ACC112 (cell line): Measurements from ENCODE around the gene GNAZ.

Experiments
- H2AFZ ChIP-seq: fragments of 200-600 bp; sonication (generic); one replicate; pipeline ENCODE4 v1.6.0; 2017; ENCODE audit warnings: antibody characterized with exemption, low read length; ENCODE audit not compliant: unreplicated experiment
- H3K27ac ChIP-seq: fragments of 200-600 bp; sonication (generic); 2 replicates; pipeline ENCODE4 v1.5.1; 2014; ENCODE audit warnings: low read depth, mild to moderate bottlenecking, antibody characterized with exemption, low read length, moderate library complexity
- H3K27me3 ChIP-seq: fragments of 200-600 bp; sonication (generic); 2 replicates; pipeline ENCODE4 v1.6.1; 2014; ENCODE audit warnings: mild to moderate bottlenecking, antibody characterized with exemption, low read length, moderate library complexity, mixed read lengths; ENCODE audit not compliant: insufficient read depth
- H3K36me3 ChIP-seq: fragments of 200-600 bp; sonication (generic); 2 replicates; pipeline ENCODE4 v1.6.1; 2016; ENCODE audit warnings: mild to moderate bottlenecking, antibody characterized with exemption, low read length, moderate library complexity, mixed read lengths; ENCODE audit not compliant: insufficient read depth
- H3K4me1 ChIP-seq: fragments of 200-600 bp; sonication (generic); one replicate; pipeline ENCODE4 v1.6.1; 2016; ENCODE audit warnings: low read length, mixed read lengths; ENCODE audit not compliant: insufficient read depth, unreplicated experiment, control insufficient read depth
- H3K4me3 ChIP-seq: fragments of 200-600 bp; sonication (generic); 2 replicates; pipeline ENCODE4 v1.5.1; 2014; ENCODE audit warnings: mild to moderate bottlenecking, low read depth, low read length
- H3K79me2 ChIP-seq: fragments of 200-600 bp; sonication (generic); one replicate; pipeline ENCODE4 v1.6.0; 2016; ENCODE audit warnings: low read length; ENCODE audit not compliant: control insufficient read depth, unreplicated experiment, insufficient read depth

Gene GNAZ

GRCh38 chr22:23156286-23156685 lies 86.0 kb downstream of the GNAZ start:
- Histone ChIP-seq H2AFZ (no peak overlapping the region), H3K27ac (no peak overlapping the region), H3K79me2 (no peaks in the 10 kb centered on the region)

GRCh38 chr22:23157560-23158515 lies 87.5 kb downstream of the GNAZ start:
- Histone ChIP-seq H3K79me2 (no peaks in the 10 kb centered on the region), H3K36me3 (no peaks in the 10 kb centered on the region), H3K4me3 (no peak overlapping the region), H2AFZ (no peak overlapping the region), H3K27ac (no peak overlapping the region), H3K27me3 (no peaks in the 10 kb centered on the region), H3K4me1 (no peaks in the 10 kb centered on the region)

More at GRCh38 chr22:23156286-23156685, 86.0 kb downstream of the GNAZ start:
- H3K36me3 ChIP-seq, result no peaks in the 10 kb centered on the region
- H3K4me3 ChIP-seq, result no peak overlapping the region
- no peaks in the 10 kb centered on the region for H3K4me1 ChIP-seq
- no peaks in the 10 kb centered on the region for H3K27me3 ChIP-seq

GRCh38 chr22:23158516-23159290 lies 88.4 kb downstream of the GNAZ start:
- H3K4me1 ChIP-seq, result no peaks in the 10 kb centered on the region
- H3K27me3 ChIP-seq, result no peaks in the 10 kb centered on the region
- H3K79me2 ChIP-seq, result no peaks in the 10 kb centered on the region
- H3K36me3 ChIP-seq, result no peaks in the 10 kb centered on the region
- no peak overlapping the region for H2AFZ ChIP-seq
- H3K27ac ChIP-seq, result no peak overlapping the region
- no peak overlapping the region for H3K4me3 ChIP-seq

- H3K79me2 ChIP-seq, result no peaks in the 10 kb centered on the region
Observed at GRCh38 chr22:23159291-23159630, 88.9 kb downstream of the GNAZ start.

GRCh38 chr22:23161029-23161428 lies 90.7 kb downstream of the GNAZ start:
- Histone ChIP-seq H3K4me1 (no peaks in the 10 kb centered on the region), H3K36me3 (no peaks in the 10 kb centered on the region), H3K79me2 (no peaks in the 10 kb centered on the region), H3K4me3 (no peak overlapping the region), H2AFZ (no peak overlapping the region), H3K27me3 (no peaks in the 10 kb centered on the region), H3K27ac (no peak overlapping the region)

More at GRCh38 chr22:23159291-23159630, 88.9 kb downstream of the GNAZ start:
- H3K4me3 ChIP-seq, result no peak overlapping the region
- H2AFZ ChIP-seq, result no peak overlapping the region
- H3K27me3 ChIP-seq, result no peaks in the 10 kb centered on the region
- H3K27ac ChIP-seq, result no peak overlapping the region
- no peaks in the 10 kb centered on the region for H3K4me1 ChIP-seq
- H3K36me3 ChIP-seq, result no peaks in the 10 kb centered on the region

GRCh38 chr22:23161574-23161973 lies 91.3 kb downstream of the GNAZ start:
- no peak overlapping the region for H3K27ac ChIP-seq
- no peak overlapping the region for H2AFZ ChIP-seq
- H3K4me1 ChIP-seq, result no peaks in the 10 kb centered on the region
- H3K79me2 ChIP-seq, result no peaks in the 10 kb centered on the region
- no peaks in the 10 kb centered on the region for H3K36me3 ChIP-seq
- H3K27me3 ChIP-seq, result no peaks in the 10 kb centered on the region
- H3K4me3 ChIP-seq, result no peak overlapping the region

GRCh38 chr22:23163665-23164064 lies 93.3 kb downstream of the GNAZ start:
- Histone ChIP-seq H3K79me2 (no peaks in the 10 kb centered on the region), H3K4me3 (no peak overlapping the region), H2AFZ (no peak overlapping the region), H3K36me3 (no peaks in the 10 kb centered on the region), H3K27me3 (no peaks in the 10 kb centered on the region), H3K27ac (no peak overlapping the region), H3K4me1 (no peaks in the 10 kb centered on the region)

GRCh38 chr22:23164091-23164490 lies 93.8 kb downstream of the GNAZ start:
- Histone ChIP-seq H3K36me3 (no peaks in the 10 kb centered on the region), H2AFZ (no peak overlapping the region), H3K4me1 (no peaks in the 10 kb centered on the region), H3K4me3 (no peak overlapping the region), H3K27me3 (no peaks in the 10 kb centered on the region), H3K27ac (no peak overlapping the region), H3K79me2 (no peaks in the 10 kb centered on the region)

GRCh38 chr22:23166042-23166831 lies 95.9 kb downstream of the GNAZ start:
- Histone ChIP-seq H3K4me3 (no peak overlapping the region), H2AFZ (no peak overlapping the region), H3K27me3 (no peaks in the 10 kb centered on the region), H3K36me3 (no peaks in the 10 kb centered on the region), H3K27ac (no peak overlapping the region), H3K4me1 (no peaks in the 10 kb centered on the region), H3K79me2 (no peaks in the 10 kb centered on the region)

- no peak overlapping the region for H3K4me3 ChIP-seq
- no peaks in the 10 kb centered on the region for H3K79me2 ChIP-seq
- H3K27ac ChIP-seq, result no peak overlapping the region
- no peaks in the 10 kb centered on the region for H3K36me3 ChIP-seq
- no peaks in the 10 kb centered on the region for H3K4me1 ChIP-seq
- no peak overlapping the region for H2AFZ ChIP-seq
- no peaks in the 10 kb centered on the region for H3K27me3 ChIP-seq
Observed at GRCh38 chr22:23166841-23167616, 96.7 kb downstream of the GNAZ start.
